ENCODE results near the gene TRMT10A.

DNA sequence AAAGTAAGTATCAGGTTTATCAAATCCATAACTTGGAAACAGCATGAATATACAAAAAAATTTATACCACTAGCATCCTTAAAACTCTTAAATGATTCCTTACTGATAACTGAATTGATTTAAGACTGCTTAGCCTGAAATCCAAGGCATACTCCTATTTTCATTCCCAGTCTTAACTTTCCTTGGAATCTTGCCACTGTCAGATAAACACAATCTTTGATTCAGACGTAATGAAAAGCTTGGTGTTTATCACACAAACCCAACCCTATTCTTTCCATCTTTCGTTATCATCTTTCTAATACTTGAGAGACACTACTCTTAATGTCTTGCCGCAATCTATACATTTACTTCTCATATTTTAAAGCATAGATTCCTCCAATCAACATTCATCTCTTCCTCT is 33.9 kb downstream of the TRMT10A start:
- TF ChIP-seq POLR2A (IDR thresholded peaks at IDR 0.05): no peak
- no peak for TF ChIP-seq EP300 (IDR thresholded peaks at IDR 0.05)
- TF ChIP-seq, protein P1, sequence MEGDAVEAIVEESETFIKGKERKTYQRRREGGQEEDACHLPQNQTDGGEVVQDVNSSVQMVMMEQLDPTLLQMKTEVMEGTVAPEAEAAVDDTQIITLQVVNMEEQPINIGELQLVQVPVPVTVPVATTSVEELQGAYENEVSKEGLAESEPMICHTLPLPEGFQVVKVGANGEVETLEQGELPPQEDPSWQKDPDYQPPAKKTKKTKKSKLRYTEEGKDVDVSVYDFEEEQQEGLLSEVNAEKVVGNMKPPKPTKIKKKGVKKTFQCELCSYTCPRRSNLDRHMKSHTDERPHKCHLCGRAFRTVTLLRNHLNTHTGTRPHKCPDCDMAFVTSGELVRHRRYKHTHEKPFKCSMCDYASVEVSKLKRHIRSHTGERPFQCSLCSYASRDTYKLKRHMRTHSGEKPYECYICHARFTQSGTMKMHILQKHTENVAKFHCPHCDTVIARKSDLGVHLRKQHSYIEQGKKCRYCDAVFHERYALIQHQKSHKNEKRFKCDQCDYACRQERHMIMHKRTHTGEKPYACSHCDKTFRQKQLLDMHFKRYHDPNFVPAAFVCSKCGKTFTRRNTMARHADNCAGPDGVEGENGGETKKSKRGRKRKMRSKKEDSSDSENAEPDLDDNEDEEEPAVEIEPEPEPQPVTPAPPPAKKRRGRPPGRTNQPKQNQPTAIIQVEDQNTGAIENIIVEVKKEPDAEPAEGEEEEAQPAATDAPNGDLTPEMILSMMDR (IDR thresholded peaks at IDR 0.05): no peak
- TF ChIP-seq POLR2AphosphoS5 (IDR thresholded peaks at IDR 0.05): no peak
